Activated CD4-positive, alpha-beta T cell treated with anti-CD3 and anti-CD28 coated beads, Interleukin-2, Interleukin-4, amounts not matched to agents 100 ng/mL and 50 ng/mL, durations not matched to agents 16 hours and 8 hours (primary cell): Measurements from ENCODE around the gene PRM3.

Experiments used
- DNase-seq: peaks from one replicate; pipeline ENCODE4 v3.0.0-alpha.2; 2020; ENCODE audit warnings: low spot score

Gene PRM3

DNA sequence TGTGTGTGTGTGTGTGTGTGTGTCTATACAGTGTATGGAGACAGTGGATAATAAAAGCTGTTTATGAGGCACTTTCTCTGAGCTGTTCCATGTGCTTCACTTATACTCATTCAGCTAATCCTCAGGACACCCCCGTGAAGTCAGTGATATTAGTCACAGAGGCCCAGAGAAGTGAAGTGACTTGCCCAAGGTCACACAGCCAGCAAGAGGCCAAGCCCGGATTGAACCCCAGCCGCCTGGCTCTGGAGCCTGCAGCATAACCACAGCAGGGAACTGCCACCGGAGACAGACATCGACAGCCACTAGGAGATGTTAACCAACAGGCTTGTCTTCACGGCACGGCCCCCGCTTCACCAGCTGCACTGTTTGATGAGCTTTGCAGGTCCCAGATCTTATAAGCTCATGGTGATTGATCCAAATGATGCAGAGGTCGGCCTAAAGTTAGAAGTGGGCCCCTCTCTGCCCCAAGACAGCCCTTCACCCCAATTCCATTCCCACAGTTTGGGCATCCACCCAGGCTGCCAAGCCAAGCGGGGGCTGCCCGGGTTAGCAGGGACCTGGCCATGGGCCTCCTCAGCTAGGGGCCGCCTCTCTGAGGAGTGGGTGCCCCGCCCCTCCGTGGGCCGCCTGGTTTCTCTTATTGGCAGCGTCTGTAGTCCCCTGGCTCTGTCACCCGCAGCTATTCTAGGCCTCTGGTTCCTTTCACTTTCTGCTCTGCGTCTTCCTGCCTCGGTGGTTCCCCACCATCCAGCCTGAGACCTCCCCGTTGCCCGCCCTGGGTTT lies 48.3 kb downstream of the PRM3 start:
- peak; percentile 93 for DNase-seq

DNA sequence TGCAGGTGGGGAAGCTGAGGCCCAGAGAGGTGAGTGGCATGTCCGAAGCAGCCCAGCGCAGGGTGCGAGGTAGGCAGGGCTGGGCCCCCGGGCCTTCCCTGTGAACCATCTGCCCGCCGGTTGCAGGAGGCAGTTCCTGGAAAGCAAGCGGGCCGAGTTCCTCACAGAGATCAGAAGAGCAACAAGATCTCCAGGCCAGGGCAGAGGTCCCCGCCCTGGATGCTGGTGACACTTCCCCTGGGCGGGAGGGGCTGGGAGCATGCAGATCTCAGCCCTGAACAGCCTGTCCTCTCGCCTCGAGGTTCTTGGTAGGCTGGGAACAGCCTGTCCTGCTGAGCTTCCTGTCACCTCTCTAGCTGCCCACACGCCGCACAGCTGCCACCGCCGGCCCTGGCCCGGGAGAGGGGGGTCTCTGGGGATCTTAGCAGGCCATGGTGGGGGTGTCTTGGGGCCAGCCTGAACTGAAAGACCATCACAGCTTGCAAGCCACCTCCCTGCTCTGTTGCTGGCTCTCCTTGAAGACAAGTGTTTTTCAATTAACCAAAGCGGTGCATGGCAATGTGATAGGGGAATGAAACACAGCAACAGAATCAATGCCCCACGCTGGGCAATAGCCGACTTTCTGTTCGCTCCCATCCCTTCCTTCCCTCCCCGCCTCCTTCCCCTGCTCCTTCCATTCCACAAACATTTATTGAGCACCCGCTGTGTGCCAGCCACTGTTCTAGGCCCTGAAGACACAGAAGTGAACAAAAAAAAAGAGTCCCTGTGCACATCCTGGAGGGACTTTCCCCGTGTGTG lies 49.1 kb downstream of the PRM3 start:
- DNase-seq, result peak; percentile 84
